ENCODE data around the gene DSPP.

DNA sequence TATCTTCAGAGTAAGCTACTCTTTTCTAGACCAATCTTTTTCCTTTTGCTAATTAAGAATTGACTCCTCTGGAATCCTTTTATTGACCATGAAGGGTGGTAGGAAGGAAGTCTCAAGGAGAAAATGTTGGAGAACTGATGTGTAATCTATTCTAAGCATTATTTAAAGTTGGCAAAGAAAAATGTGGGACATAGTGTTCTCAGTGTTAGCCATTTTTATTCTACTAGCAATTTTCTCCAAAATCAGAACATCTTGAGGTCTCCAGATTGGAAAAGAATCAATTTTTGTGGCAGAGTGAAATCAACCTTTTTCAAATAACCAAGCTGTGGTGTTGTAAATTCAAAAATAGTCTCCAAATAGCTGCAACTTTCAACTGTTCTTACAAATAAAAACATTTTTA is 23.3 kb downstream of the DSPP start:
- TF ChIP-seq, protein P1, sequence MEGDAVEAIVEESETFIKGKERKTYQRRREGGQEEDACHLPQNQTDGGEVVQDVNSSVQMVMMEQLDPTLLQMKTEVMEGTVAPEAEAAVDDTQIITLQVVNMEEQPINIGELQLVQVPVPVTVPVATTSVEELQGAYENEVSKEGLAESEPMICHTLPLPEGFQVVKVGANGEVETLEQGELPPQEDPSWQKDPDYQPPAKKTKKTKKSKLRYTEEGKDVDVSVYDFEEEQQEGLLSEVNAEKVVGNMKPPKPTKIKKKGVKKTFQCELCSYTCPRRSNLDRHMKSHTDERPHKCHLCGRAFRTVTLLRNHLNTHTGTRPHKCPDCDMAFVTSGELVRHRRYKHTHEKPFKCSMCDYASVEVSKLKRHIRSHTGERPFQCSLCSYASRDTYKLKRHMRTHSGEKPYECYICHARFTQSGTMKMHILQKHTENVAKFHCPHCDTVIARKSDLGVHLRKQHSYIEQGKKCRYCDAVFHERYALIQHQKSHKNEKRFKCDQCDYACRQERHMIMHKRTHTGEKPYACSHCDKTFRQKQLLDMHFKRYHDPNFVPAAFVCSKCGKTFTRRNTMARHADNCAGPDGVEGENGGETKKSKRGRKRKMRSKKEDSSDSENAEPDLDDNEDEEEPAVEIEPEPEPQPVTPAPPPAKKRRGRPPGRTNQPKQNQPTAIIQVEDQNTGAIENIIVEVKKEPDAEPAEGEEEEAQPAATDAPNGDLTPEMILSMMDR (IDR thresholded peaks at IDR 0.05), result no peak
- TF ChIP-seq POLR2A (IDR thresholded peaks at IDR 0.05), result no peak

Data from right lobe of liver (tissue), 4 donors.